ENCODE results near the gene CNGA1.

CNGA1 gene

DNA sequence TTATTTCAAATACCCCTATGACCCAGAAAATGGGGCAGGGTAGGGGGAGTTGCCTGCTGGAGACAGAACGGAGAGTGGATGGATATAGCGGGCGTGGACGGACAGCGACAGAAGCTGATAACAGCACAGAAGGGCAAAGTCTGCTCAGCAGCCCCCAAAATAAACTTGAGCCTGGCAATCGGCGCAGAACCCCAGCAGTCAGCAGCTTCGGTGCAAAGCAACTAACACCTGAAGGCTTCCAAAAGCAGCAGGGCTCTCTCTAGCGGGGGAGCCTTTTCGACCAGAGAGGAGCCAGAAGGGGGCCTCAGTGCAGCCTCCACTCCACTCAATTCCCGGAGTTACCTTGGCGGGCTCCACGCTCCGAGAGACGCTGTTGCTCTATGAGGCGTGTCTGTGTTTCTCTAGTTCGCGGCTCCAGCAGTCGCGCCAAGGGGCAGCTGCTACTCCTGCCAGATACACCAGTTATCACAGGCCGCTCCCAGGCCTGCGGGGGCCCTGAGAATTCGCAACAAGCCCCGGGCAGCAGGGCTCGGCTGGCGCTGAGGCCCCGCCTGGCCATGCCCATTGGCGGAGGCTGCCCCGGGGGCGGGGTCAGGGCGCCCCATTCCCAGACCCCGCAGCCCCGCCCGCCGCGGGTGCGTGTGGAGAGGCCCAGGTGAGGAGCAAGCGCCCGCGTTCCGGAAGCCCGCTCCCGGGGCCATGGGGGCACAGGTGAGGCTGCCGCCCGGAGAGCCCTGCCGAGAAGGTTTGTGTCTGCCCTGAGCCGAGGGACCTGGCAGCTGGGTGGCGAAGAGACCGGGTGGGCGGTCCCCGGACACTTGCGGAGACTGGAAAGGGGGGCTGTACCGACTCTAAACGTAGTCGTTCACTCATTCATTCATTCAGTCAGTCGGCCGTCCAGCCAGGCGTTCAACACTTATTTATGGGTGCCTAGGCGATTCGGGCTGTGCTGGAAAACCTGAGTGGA lies at the start of gene CNGA1, which contains the start of gene NIPAL1:
TSS of gene CNGA1 (minus strand) at position 541 of the 967 bp plus-strand sequence. CDS start 63,992 bp downstream, outside the sequence.
TSS of gene NIPAL1 (plus strand) at position 632 of the 967 bp plus-strand sequence. CDS start at position 700, 68 bp downstream.
- DNase-seq (ENCODE audit: low spot score), result peak; percentile 66

- no peak for DNase-seq (ENCODE audit: low spot score)
Observed at GRCh38 chr4:48065587-48066052, 49.1 kb upstream of the CNGA1 start.

DNA sequence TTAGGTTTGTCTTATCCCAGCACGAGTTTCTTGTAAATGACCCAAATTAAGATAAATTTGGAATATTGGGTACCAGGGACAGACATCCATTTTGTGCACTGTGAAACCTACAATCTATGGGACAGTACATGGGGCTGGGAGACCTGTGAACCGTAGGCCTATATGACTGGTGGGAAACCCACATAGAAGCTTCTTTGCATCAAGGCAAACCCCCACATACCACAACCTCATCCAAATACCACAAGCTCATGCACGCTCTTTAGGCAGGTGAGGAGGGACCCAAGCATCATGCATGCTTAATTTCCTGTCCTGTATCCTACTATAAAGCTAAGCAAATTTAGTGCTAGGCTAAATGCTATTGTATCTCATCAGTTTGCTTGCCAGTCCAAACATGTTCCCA lies 47.9 kb upstream of the CNGA1 start:
- DNase-seq (ENCODE audit: low spot score), result no peak

DNA sequence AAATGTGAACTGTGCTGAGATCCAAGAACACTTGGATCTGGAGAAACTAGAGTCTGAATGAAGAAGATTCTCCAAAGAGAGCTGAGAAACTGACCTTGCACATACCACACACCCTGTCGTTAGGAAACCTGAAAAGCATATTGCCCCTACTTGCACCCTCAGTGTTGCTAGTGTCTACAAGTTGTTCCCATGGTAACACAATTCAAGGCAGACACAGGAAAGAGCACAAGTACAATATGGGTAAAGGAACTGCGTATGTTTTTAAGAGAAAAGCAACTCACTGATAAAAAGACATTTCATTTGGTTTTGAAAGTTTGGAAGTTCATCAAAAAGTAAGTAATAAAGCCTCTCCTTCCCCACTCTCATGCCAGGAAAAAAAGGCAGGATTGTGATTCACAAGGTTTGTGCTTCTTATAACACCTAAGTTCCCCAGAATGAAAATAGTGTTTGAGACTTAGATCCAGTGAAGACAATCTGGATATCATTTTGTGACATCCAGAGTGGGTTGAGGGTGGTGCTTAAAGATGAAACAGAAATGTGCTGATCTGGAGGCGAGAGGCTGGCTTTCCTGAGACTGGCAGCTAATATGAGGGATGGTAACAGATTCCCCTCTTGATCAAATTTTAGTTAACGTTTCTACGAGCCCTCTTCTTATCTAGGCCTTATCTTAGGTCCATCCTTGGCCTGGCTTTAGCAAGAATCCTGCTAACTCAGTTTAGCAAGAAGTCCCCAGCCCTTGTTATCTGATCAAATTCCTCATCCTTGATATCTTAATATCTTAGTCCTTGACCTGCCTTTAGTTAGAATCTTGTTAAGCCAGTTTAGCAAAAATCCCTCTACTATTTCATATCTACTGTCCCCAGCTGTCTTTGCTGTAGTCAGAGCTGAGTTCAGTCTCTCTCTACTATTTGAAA lies 42.4 kb upstream of the CNGA1 start:
- no peak for DNase-seq (ENCODE audit: low spot score)

GRCh38 chr4:48051078-48051477 lies 34.6 kb upstream of the CNGA1 start:
- no peak for DNase-seq (ENCODE audit: low spot score)

GRCh38 chr4:48049483-48049882 lies 33.0 kb upstream of the CNGA1 start:
- DNase-seq (ENCODE audit: low spot score), result no peak

DNA sequence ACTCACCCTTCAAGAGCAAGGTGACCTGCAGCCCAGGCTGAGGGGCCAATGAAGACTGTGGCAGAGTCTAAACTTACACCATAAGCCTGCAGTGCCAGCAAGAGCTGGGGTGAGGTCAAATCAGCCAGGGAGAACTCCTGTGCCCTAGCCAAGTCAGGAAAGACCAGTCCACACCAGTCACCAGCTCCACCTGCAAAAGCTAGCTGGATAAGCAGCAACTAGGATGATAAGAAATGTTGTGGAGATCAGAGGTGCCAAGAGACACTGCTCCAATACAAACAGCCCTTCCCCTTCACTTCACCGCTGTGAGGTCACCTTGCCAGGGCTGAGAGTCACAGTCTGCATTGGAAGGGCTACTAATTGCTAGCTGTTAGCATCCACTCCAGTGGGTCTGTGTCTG lies 31.4 kb upstream of the CNGA1 start:
- peak; percentile 33 for DNase-seq (ENCODE audit: low spot score)

- DNase-seq (ENCODE audit: low spot score), result peak; percentile 90
Observed at GRCh38 chr4:48047421-48047844, 31.0 kb upstream of the CNGA1 start.

DNA sequence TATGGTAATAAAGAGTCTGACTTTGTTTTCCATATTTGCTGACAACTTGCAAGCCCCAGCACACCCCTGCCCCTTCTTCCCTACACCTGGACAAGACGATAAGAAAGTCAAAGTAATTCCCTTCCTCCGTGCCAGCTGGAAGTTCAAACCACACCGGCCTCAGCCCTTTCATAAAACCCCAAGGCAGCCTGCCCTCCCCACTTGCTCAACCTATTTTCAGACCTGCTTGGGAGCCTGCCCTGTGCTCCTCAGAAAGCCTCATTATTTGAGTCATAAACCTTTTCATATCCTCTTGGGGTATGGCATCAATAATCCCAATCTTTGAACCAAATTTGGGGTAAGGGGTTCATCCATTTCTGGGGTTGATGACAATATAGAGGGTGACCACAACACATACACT lies 29.6 kb upstream of the CNGA1 start:
- DNase-seq (ENCODE audit: low spot score), result no peak

GRCh38 chr4:48044298-48044697 lies 27.8 kb upstream of the CNGA1 start:
- DNase-seq (ENCODE audit: low spot score), result no peak

- no peak for DNase-seq (ENCODE audit: low spot score)
Observed at GRCh38 chr4:48043504-48043903, 27.0 kb upstream of the CNGA1 start.

- no peak for DNase-seq (ENCODE audit: low spot score)
Observed at GRCh38 chr4:48042979-48043461, 26.5 kb upstream of the CNGA1 start.

GRCh38 chr4:48041535-48042137 lies 25.2 kb upstream of the CNGA1 start:
- no peak for DNase-seq (ENCODE audit: low spot score)

DNA sequence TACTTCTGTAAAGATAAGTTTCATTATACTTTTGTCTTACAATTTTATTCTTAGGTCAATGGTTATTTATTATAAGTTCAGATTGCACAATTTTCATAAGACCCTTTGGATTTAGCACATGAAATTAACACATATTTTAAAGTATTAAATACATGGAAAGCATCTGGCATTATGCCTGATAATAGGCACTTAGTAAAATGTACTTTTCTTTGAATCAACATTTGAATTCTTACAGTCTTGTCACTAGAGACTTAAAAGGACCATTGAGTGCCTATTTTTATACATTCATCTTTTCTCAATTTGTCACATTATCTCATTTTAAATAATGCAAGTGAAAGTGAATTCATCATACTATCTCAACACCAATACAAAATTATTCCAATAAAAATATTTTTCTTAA lies 23.1 kb upstream of the CNGA1 start:
- no peak for DNase-seq (ENCODE audit: low spot score)

GRCh38 chr4:48038666-48039065 lies 22.2 kb upstream of the CNGA1 start:
- no peak for DNase-seq (ENCODE audit: low spot score)

DNA sequence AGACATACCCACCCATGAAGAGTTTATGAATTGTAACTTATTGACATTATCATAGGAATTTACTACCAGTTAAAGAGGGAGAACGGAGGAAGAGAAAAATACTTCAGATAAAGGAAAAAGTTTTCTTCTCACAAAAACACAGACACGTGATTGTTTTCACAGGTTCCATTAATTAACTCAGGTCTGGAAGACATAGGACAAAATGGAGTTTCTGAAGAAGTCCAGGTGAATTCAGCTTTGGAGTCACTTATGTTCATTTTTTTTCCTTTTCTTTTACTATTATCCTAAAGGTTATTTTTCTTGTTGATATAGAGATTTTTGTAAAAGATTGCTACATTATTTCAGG lies 20.6 kb upstream of the CNGA1 start:
- no peak for DNase-seq (ENCODE audit: low spot score)

DNA sequence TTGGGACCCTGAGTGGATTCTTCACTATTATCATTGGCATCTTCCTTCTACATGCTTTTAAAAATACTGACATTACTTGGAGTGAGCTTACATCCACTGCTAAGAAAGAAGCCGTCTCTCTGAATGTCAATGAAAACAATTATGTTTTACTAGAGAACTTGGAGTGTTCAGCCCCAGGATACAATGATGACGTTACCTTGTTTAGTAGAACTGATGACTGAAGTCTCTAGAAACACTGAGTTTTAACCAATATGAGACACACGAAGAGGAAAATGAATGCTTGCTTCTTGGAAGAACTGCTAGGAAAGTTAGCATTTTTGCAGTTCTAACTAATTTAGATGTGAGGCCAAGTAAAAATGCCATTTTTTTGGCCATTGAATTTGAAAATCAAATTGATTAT lies 19.5 kb upstream of the CNGA1 start:
- no peak for DNase-seq (ENCODE audit: low spot score)

DNA sequence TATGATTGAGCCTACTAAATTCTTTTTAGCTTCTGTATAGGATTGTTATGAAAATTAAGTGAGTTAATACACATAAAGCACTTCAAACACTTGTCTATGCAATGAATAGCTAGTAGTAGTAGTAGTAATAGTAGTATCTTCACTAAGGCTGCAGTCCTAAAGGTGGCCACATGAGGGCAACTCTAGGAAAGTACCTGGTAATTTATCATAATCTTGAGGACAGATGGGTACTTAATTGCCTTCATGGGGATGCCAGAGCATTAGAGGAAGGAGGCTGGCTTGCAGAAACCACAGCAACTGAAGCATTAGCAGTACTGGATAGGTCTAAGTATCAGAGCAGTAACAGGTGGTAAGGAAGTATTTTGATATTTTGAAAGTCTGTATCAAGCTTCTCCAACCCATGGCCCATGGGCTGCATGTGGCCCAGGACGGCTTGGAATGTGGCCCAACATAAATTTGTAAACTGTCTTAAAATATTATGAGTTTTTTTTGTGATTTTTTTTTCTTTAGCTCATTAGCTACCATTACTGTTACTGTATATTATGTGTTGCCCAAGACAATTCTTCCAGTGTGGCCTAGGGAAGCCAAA lies 17.4 kb upstream of the CNGA1 start:
- peak; percentile 84 for DNase-seq (ENCODE audit: low spot score)

DNA sequence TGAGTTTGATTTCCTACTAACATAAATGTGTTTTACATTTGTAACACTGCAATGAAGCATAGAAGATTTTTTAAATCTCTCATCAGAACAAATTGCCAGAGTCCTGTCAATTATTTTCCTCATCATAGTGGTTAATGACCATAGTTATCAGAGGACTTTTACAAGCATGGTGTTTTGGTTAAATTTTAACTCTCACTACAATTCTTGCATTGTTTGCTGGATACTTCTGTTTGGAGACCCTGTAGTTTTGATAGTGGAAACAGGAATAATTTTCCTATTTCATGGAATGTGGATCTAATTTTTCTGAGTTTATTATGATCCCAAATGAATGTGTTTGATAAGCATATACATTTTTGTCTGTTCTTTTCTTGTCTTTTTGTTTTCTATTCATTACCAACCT lies 16.9 kb upstream of the CNGA1 start:
- DNase-seq (ENCODE audit: low spot score), result no peak

DNA sequence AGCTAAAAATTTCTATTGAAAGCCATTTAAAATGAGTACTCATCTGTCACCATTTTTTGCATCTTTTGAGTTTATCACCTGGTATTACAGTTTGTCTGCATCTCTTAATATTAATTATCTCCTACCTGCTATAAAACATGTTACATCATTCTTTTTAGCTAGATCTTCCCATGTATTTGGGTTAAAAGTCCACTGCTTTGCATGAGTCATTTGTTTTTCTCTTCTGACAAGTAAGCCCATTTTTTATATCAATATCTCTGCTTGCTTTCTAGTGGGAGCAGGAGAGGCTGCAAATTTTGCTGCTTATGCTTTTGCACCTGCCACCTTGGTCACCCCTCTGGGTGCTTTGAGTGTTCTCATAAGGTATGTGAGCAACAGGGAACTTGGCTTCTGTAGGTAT lies 16.2 kb upstream of the CNGA1 start:
- no peak for DNase-seq (ENCODE audit: low spot score)

DNA sequence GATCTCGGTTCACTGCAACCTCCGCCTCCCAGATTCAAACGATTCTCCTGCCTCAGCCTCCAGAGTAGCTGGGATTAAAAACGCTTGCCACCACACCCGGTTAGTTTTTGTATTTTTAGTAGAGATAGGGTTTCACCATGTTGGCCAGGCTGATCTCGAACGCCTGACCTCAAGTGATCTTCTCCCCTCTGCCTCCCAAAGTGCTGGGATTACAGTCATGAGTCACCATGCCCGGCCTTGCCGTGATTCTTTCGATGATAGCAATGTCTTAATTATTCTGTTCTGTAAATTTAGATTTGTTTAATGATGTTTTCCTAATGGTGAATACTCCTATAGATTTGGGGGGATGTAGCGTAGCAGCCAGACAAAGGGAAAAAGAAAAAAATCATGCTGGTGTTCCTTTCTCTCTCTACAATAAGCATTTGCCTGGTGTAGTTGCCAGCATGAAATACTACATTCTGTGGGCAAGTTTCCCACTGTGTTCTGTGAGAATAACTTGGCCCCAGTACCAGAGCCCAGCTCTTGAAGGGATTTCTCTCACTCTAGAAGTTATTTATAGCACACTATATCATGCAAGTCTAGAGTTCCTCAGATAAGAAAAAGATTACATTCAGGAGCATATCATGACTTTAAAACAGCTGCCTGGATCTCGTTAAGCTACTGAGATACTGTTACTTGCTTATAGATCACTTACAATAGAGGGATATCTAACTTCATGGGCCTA lies 15.5 kb upstream of the CNGA1 start:
- DNase-seq (ENCODE audit: low spot score), result no peak

All from NAMALWA (cell line).